ENCODE data around the gene EVA1C.

DNA sequence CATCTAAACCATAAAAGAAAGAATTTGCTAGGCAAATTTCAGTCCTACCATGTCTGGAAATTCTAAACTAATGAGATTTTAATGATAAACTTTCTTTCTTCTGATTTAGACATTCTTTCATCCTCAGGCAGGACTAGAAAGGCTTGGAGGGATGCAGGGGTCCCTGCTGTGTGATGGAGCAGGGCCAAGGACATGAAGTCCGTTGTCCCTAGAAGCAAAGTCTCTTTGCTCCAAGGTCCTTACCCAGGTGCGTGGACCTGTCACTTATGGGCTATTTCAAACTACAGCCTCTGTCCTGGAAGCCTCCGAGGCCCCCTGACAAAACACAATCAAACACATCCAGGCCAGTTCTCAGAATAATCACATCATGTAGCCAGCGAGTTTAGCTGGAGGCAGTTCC lies 46.3 kb upstream of the EVA1C start:
- TF ChIP-seq, protein P1, sequence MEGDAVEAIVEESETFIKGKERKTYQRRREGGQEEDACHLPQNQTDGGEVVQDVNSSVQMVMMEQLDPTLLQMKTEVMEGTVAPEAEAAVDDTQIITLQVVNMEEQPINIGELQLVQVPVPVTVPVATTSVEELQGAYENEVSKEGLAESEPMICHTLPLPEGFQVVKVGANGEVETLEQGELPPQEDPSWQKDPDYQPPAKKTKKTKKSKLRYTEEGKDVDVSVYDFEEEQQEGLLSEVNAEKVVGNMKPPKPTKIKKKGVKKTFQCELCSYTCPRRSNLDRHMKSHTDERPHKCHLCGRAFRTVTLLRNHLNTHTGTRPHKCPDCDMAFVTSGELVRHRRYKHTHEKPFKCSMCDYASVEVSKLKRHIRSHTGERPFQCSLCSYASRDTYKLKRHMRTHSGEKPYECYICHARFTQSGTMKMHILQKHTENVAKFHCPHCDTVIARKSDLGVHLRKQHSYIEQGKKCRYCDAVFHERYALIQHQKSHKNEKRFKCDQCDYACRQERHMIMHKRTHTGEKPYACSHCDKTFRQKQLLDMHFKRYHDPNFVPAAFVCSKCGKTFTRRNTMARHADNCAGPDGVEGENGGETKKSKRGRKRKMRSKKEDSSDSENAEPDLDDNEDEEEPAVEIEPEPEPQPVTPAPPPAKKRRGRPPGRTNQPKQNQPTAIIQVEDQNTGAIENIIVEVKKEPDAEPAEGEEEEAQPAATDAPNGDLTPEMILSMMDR (IDR thresholded peaks at IDR 0.05) = no peak
- no peak for TF ChIP-seq EZH2 (IDR thresholded peaks at IDR 0.05)

Measured in neural progenitor cell (in vitro differentiated cells).